BJ (cell line): Measurements from ENCODE around the gene NAT8L. TPM values are rescaled to one million over a fixed set of nuclear protein-coding genes. Genes with fewer than 3 reads are reported as not detected.

Experiments
- CTCF ChIA-PET: fragments of 350-600 bp; formaldehyde crosslinking; extraction: SDS; loops from one replicate; lab custom pipeline; 2021; ENCODE audit warnings: antibody characterized with exemption, inconsistent platforms; lab: Yijun Ruan, JAX
- POLR2A ChIA-PET: fragments of 300-600 bp; sonication (Branson Sonifier 250); formaldehyde crosslinking; extraction: SDS; loops from one replicate; lab custom pipeline; 2021; ENCODE audit warnings: antibody characterized with exemption; lab: Charles Lee
- DNase-seq: peaks from one replicate; pipeline ENCODE4 v3.0.0-alpha.2; 2011; ENCODE audit warnings: low read depth
- H3K27me3 ChIP-seq: 2 replicates; pipeline ENCODE4 v1.6.0; 2011; ENCODE audit warnings: low read length; ENCODE audit not compliant: control insufficient read depth, insufficient read depth
- H3K36me3 ChIP-seq: 2 replicates; pipeline ENCODE4 v1.5.1; 2011; ENCODE audit warnings: low read length; ENCODE audit not compliant: control insufficient read depth, insufficient read depth
- H3K4me3 ChIP-seq: 2 replicates; pipeline ENCODE4 v1.5.1; 2011; ENCODE audit warnings: low read depth, mild to moderate bottlenecking, control low read depth, low read length
- polyA plus RNA-seq: library from polyadenylated mRNA; depleted of rRNA; stranded (reverse); fragments of >200 nt; gene quantifications from 2 replicates; pipeline ENCODE4 v1.2.3, GENCODE V29; 2011
- TF ChIP-seq, protein P1 (sequence below): IDR thresholded peaks from 2 replicates; pipeline ENCODE4 v1.5.1; 2011; ENCODE audit warnings: low read depth, mild to moderate bottlenecking, control low read depth, inconsistent platforms, low read length, moderate library complexity; ENCODE audit not compliant: insufficient read depth

Gene NAT8L
- polyA plus RNA-seq, 1 experiment, result 0.04 TPM

DNA sequence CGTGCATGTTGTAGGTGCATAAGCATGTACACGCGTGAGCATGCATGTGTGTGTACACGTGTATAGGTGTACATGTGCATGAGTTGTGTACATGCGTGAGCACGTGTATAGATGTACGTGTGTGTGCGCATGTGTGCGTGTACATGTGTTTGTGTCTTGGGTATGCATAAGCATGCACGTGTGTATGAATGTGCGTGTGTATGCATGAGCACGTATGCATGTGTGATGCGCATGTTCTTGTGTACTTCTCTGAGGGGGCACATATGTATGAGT is 9.0 kb downstream of the NAT8L start:
- ChIA-PET CTCF (no interaction called here), POLR2A (no interaction called here)
- Histone ChIP-seq H3K36me3 (no peaks in the 10 kb centered on the region), H3K4me3 (no peak overlapping the region), H3K27me3 (no peaks in the 10 kb centered on the region)
- no peak for DNase-seq
- TF ChIP-seq, protein P1, sequence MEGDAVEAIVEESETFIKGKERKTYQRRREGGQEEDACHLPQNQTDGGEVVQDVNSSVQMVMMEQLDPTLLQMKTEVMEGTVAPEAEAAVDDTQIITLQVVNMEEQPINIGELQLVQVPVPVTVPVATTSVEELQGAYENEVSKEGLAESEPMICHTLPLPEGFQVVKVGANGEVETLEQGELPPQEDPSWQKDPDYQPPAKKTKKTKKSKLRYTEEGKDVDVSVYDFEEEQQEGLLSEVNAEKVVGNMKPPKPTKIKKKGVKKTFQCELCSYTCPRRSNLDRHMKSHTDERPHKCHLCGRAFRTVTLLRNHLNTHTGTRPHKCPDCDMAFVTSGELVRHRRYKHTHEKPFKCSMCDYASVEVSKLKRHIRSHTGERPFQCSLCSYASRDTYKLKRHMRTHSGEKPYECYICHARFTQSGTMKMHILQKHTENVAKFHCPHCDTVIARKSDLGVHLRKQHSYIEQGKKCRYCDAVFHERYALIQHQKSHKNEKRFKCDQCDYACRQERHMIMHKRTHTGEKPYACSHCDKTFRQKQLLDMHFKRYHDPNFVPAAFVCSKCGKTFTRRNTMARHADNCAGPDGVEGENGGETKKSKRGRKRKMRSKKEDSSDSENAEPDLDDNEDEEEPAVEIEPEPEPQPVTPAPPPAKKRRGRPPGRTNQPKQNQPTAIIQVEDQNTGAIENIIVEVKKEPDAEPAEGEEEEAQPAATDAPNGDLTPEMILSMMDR, result no peak

DNA sequence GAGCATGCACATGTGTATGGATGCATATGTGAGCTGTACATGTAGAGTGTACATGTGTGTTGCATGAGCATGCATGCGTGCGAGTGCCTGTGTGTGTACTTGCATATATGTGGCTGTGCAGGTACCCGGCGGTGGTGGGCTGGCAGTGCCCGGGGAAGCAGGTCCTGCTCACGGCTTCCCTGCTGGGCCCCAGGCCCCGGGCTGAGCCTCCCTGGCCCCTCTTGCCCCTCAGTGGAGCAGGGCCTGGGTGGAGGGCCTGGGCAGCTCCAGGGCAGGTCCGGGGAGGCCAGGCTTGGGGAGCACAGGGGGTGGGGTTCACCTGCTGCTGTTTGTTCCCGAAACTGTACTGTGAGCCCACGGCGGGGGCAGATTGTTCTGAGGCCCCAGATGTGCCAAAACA is 9.4 kb downstream of the NAT8L start:
- CTCF ChIA-PET, result no interaction called here
- DNase-seq, result no peak
- Histone ChIP-seq H3K27me3 (no peaks in the 10 kb centered on the region), H3K36me3 (no peaks in the 10 kb centered on the region), H3K4me3 (no peak overlapping the region)
- POLR2A ChIA-PET, result no interaction called here
- TF ChIP-seq, protein P1, result no peak

DNA sequence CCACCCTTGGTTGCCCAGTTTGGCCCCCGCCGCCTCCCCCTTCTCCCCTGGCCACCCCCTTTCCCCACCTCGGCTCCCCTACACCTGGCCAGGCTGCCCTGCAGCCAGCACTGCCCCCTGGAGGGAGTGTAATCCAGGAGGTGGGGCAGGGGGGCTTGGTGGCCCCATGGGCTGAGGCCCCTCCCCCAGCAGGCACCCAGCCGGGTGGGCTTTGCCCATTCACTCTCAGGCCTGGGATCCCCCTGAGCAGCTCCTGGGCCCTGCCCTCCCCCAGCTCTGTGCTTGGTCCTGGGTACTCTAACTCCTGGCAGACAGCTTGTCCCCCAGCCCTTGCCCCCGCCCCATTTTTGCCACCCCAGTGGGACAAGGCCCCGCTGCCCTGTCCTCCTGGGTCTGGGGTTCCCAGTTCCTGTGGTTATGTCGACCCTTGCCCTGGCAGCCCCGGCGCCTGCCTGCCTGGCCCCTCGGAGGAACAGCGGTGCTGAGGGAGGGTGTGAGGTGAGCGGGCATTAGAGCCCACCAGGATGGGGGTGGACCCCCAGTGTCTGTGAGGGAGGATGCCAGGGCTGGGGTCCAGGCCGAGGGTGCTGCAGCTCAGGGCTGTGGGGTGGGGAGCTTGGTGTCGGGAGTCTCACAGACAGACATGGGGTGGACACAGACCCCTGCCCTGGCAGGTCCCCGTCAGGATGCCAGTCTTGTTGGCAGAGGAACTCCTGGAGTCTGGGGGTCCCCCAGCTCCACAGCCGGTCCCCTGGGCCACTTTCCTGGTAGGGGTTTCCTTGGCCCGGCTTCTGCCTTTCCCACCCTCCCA is 10.2 kb downstream of the NAT8L start:
- Histone ChIP-seq H3K36me3 (no peaks in the 10 kb centered on the region), H3K4me3 (no peak overlapping the region), H3K27me3 (no peaks in the 10 kb centered on the region)
- ChIA-PET CTCF (no interaction called here), POLR2A (no interaction called here)
- no peak for DNase-seq
- TF ChIP-seq, protein P1, result no peak

DNA sequence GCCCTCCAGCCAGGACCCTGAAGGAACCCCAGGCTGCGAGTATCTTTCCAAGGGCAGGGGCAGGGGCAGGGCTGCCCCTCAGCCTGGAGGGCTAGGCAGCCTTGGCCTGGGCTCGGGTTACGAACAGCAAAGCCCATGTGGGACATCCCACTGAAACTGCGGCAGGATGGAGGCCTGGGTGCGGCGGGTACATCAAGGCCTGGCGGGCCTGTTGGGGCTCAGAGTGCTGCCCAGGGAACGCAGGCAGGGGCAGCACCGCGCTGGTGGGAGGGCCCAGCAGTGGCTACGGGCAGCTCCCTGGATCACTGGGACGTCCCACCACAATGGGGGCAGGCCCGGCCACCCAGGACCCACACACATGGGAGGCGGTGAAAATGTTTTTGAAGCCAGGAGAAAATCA is 10.9 kb downstream of the NAT8L start:
- no peaks in the 10 kb centered on the region for H3K36me3 ChIP-seq
- TF ChIP-seq, protein P1, result no peak
- no peak for DNase-seq
- no peak overlapping the region for H3K4me3 ChIP-seq
- ChIA-PET POLR2A (no interaction called here), CTCF (no interaction called here)
- no peaks in the 10 kb centered on the region for H3K27me3 ChIP-seq

DNA sequence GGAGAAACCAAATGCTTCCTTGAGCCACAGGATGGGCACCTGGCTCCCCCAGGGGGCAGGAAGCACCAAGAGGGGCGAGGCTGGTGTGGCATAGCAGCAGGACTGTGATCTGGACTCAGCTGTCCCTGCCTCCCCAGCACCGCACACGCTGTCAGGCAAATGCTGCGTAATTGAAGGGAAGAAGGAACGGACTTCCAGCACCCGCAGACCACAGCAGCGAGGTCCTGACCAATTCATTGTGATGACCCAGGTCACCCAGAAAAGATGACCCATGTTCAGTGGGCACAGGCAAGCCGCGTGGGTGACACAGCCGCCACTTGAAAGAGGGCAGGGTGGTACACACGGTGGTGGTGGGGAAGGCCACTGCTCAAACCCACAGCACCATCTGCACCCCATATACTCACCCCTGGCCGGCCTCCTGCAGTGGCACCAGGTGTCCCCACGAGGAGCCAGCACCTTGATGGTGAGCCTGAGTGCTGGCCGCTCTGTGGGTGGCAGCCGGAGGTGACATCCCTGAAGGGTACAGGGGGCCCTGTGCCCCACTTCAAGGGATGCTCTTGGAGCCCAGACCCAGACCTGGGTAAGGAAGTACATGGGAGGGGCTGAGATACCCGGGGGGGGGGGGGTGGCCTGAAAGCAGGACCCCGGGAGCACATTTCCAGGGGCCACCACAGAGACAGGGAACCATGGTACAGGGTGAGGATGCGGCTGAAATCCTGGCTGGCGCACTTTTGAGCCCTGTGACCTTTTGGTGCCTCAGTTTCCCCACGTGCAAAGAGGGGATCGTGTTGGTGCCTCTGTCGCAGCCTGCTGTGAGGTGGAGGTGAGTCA is 11.5 kb downstream of the NAT8L start:
- Histone ChIP-seq H3K27me3 (no peaks in the 10 kb centered on the region), H3K4me3 (no peak overlapping the region), H3K36me3 (no peaks in the 10 kb centered on the region)
- CTCF ChIA-PET, result no interaction called here
- TF ChIP-seq, protein P1, result no peak
- POLR2A ChIA-PET, result no interaction called here
- no peak for DNase-seq
